Fibroblast of the aortic adventitia (primary cell): ENCODE data around the gene PTTG1IP2. TPM values are rescaled to one million over a fixed set of nuclear protein-coding genes. Genes with fewer than 3 reads are reported as not detected.

Experiments
- DNase-seq: peaks from one replicate; pipeline ENCODE4 v3.0.0-alpha.2; 2010; ENCODE audit warnings: low read depth
- H3K4me3 ChIP-seq: 2 replicates; pipeline ENCODE4 v1.5.1; 2011; ENCODE audit warnings: low read depth, mild to moderate bottlenecking, control low read depth, low read length, moderate library complexity
- CTCF ChIP-seq: IDR thresholded peaks from 2 replicates; pipeline ENCODE4 v1.5.1; 2011; ENCODE audit warnings: mild to moderate bottlenecking, low read length, control low read depth, inconsistent platforms; ENCODE audit not compliant: insufficient read depth
- total RNA-seq: library from RNA; depleted of rRNA; stranded (reverse); fragments of >200 nt; gene quantifications from 2 replicates; pipeline ENCODE4 v1.2.3, GENCODE V29; 2012; ENCODE audit warnings: low replicate concordance

Gene PTTG1IP2
- total RNA-seq, 1 donor: not detected

- no peak overlapping the region for H3K4me3 ChIP-seq
- peak; percentile 90 for DNase-seq
- TF ChIP-seq CTCF: no peak
Measured at GRCh38 chr7:90474284-90475210, 5.1 kb downstream of the PTTG1IP2 start.

DNA sequence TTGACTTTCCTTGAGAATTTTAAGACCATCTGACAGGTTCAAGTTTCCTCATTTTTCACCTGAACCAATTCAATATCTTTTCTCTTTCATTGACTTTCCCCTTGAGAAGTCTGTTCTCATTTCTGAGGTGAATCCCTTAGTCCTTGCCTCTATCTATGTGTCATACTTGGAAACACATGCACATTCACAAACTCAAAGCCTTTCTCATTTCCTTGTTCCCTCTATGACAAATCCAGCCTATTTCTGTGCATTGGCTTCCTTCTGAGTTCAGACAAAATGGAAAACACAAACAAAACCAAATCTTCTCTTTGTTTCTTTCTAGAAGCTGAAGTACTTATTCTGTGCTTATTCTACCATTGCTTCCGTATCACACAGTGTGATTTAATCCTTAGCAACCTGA is 13.8 kb downstream of the PTTG1IP2 start:
- no peak for DNase-seq
- no peak for TF ChIP-seq CTCF
- no peak overlapping the region for H3K4me3 ChIP-seq

- DNase-seq: no peak
- no peak overlapping the region for H3K4me3 ChIP-seq
- no peak for TF ChIP-seq CTCF
Measured at GRCh38 chr7:90484706-90485105, 15.3 kb downstream of the PTTG1IP2 start.

DNA sequence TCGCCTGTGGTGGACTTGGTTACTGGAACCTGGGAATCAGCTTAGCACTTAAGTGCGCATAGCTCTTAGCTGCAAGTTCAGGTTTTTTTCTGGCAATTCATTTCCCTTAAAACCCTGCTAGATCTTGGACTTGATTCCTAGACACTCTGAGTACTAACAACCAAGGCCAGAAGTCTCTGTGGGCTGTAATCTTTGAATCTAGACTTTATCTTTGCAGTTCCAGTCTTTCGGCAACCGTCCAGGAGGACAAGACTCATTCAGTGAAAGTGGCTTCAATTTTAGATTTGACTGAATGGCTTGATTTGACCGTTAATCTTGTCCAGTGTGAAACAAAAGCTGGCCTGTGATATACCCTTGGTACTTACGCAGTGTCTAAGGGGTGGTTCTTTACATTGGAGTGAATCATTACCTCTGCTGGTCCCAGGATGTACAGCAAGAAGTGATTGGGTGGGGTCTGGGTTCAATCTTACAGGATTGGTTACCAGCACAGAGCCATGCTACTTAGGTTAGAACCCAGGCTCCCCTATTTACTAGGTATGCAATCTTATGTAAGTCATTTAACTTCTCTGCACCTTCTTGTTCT is 16.4 kb downstream of the PTTG1IP2 start:
- H3K4me3 ChIP-seq: no peak overlapping the region
- no peak for DNase-seq
- no peak for TF ChIP-seq CTCF

DNA sequence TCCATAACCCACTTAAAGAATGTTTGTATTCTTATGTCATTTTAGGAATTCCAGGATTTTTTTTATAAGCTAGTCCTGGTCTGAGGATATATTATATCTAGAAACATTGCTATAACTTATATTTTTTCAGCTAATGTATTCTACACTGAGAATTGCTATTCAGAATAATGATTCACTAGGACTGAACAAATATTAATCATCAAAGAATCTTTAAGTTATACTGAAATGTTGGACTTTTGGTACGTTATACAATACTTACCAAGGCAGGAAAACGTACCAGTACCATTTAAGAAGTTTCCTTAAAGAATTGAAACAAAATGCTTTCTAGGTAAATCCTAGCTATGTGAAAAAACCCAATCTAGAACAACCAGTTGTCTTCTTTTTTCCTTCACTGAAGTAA is 18.4 kb downstream of the PTTG1IP2 start:
- no peak overlapping the region for H3K4me3 ChIP-seq
- no peak for DNase-seq
- no peak for TF ChIP-seq CTCF

DNA sequence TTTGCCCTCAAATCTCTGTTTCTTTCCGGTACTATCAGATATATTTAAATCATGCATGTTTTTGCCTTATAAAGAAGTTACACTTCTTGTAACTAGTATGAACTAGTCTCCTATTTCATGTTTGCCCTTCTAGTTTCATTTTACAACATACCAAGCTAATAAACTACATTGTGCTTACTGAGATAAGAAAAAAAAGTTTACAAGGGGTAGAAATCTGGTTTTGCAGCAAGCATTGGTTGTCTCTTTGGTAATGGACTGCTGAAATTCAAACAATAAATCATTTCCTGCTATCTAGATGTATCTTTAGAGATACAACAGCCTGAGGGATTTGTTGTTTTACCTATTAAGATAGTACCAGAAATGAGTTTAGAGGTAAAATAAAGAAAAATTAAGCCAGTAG is 18.8 kb downstream of the PTTG1IP2 start:
- no peak for TF ChIP-seq CTCF
- peak; percentile 2 for DNase-seq
- H3K4me3 ChIP-seq: no peak overlapping the region
